Measurements from ENCODE around the gene TTC36. TPM values are rescaled to one million over a fixed set of nuclear protein-coding genes. Genes with fewer than 3 reads are reported as not detected.

The TTC36 gene
- total RNA-seq, 1 experiment from 2014 or later: 1.2 TPM

- ATAC-seq: no peak
- in situ Hi-C loops (cut with HindIII; ENCODE audit: low pct_unique_long_range_greater_than_20kb, low sequenced_read_pairs): no loop called here
- TF ChIP-seq, protein P1, sequence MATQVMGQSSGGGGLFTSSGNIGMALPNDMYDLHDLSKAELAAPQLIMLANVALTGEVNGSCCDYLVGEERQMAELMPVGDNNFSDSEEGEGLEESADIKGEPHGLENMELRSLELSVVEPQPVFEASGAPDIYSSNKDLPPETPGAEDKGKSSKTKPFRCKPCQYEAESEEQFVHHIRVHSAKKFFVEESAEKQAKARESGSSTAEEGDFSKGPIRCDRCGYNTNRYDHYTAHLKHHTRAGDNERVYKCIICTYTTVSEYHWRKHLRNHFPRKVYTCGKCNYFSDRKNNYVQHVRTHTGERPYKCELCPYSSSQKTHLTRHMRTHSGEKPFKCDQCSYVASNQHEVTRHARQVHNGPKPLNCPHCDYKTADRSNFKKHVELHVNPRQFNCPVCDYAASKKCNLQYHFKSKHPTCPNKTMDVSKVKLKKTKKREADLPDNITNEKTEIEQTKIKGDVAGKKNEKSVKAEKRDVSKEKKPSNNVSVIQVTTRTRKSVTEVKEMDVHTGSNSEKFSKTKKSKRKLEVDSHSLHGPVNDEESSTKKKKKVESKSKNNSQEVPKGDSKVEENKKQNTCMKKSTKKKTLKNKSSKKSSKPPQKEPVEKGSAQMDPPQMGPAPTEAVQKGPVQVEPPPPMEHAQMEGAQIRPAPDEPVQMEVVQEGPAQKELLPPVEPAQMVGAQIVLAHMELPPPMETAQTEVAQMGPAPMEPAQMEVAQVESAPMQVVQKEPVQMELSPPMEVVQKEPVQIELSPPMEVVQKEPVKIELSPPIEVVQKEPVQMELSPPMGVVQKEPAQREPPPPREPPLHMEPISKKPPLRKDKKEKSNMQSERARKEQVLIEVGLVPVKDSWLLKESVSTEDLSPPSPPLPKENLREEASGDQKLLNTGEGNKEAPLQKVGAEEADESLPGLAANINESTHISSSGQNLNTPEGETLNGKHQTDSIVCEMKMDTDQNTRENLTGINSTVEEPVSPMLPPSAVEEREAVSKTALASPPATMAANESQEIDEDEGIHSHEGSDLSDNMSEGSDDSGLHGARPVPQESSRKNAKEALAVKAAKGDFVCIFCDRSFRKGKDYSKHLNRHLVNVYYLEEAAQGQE (IDR thresholded peaks at IDR 0.05; ENCODE audit: insufficient read depth in 1 of 2, low read depth in 2 of 2, low read length in 1 of 2): no peak
- TF ChIP-seq SIN3A (IDR thresholded peaks at IDR 0.05; ENCODE audit: borderline replicate concordance, insufficient read depth, low read depth, low read length) (no peak), TCF7L2 (IDR thresholded peaks at IDR 0.05; ENCODE audit: low read depth, low read length) (no peak), POLR2AphosphoS5 (IDR thresholded peaks at IDR 0.05; ENCODE audit: low read depth, low read length) (no peak), CTCF (IDR thresholded peaks at IDR 0.05) (no peak)
- BruUV-seq (replicated peaks): TSS peak; percentile 46
- H3K27ac ChIP-seq (ENCODE audit: low read length): no peak overlapping the region
- H3K9me3 ChIP-seq (ENCODE audit: control insufficient read depth, insufficient read depth, low read depth, low read length): no peaks in the 10 kb centered on the region
- CTCF ChIA-PET: no interaction called here
- H3K4me3 ChIP-seq (ENCODE audit: low read depth in 2 of 2, low read length in 2 of 2): no peak overlapping the region
- POLR2A ChIA-PET: interaction anchor here (0.7 kb wide), 1 partner anchor 125 kb away, joined by 3 read pairs; no protein-coding TSS in a partner anchor
- no peak for DNase-seq (ENCODE audit: low read depth, low spot score)
- intact Hi-C loops (cut with micrococcal nuclease; ENCODE audit: unreplicated experiment): loop anchor here (10.0 kb wide), 1 partner anchor 290 kb away; no protein-coding TSS in a partner anchor
- no peaks in the 10 kb centered on the region for H3K27me3 ChIP-seq (ENCODE audit: control insufficient read depth, insufficient read depth, low read length)
- no peaks in the 10 kb centered on the region for H3K4me1 ChIP-seq (ENCODE audit: control insufficient read depth, insufficient read depth, low read length)
- H3K36me3 ChIP-seq (ENCODE audit: control insufficient read depth, insufficient read depth, low read length): peaks cover 63% of the 10 kb centered on the region
These were observed 42.0 kb upstream of the TTC36 start for GRCh38 chr11:118485273-118485672.

GRCh38 chr11:118488480-118489109, 38.7 kb upstream of the TTC36 start:
- Histone ChIP-seq H3K27me3 (ENCODE audit: control insufficient read depth, insufficient read depth, low read length) (no peaks in the 10 kb centered on the region), H3K9me3 (ENCODE audit: control insufficient read depth, insufficient read depth, low read depth, low read length) (no peaks in the 10 kb centered on the region), H3K27ac (ENCODE audit: low read length) (no peak overlapping the region), H3K36me3 (ENCODE audit: control insufficient read depth, insufficient read depth, low read length) (peaks cover 69% of the 10 kb centered on the region), H3K4me1 (ENCODE audit: control insufficient read depth, insufficient read depth, low read length) (no peaks in the 10 kb centered on the region), H3K4me3 (ENCODE audit: low read depth in 2 of 2, low read length in 2 of 2) (no peak overlapping the region)
- CTCF ChIA-PET: no interaction called here
- peak; percentile 86 for ATAC-seq
- TF ChIP-seq SIN3A (IDR thresholded peaks at IDR 0.05; ENCODE audit: borderline replicate concordance, insufficient read depth, low read depth, low read length) (no peak), POLR2AphosphoS5 (IDR thresholded peaks at IDR 0.05; ENCODE audit: low read depth, low read length) (0 out of 2 replicates have a peak, but pooled peaks have one; percentile 24), CTCF (IDR thresholded peaks at IDR 0.05) (peak; percentile 93), TCF7L2 (IDR thresholded peaks at IDR 0.05; ENCODE audit: low read depth, low read length) (no peak)
- TF ChIP-seq, protein P1 (IDR thresholded peaks at IDR 0.05; ENCODE audit: insufficient read depth in 1 of 2, low read depth in 2 of 2, low read length in 1 of 2): no peak
- intact Hi-C loops (cut with micrococcal nuclease; ENCODE audit: unreplicated experiment) (loop anchor here (1.0 to 10.0 kb wide), 2 partner anchors 87 to 294 kb away; partner anchors contain the start of gene ATP5MG), in situ Hi-C loops (cut with HindIII; ENCODE audit: low pct_unique_long_range_greater_than_20kb, low sequenced_read_pairs) (no loop called here)
- DNase-seq (ENCODE audit: low read depth, low spot score): peak; percentile 59
- POLR2A ChIA-PET: no interaction called here
- BruUV-seq (replicated peaks): no TSS peak

Data from Panc1 (cell line).